Liver (tissue), 9 donors: ENCODE results near the gene GATA5. TPM values are rescaled to one million over a fixed set of nuclear protein-coding genes. Genes with fewer than 3 reads are reported as not detected.

Experiments
- DNase-seq: peaks from one replicate; pipeline ENCODE4 v3.0.0-alpha.2; 2017; ENCODE audit warnings: low spot score
- H3K27ac ChIP-seq, 2 donors: one replicate each; pipeline ENCODE4 v1.7.0; 2013; ENCODE audit warnings: inconsistent platforms in 2 of 2, low read length in 2 of 2, control low read depth in 1 of 2, low read depth in 1 of 2, mild to moderate bottlenecking in 1 of 2
- H3K27me3 ChIP-seq, 4 donors: one replicate each; pipeline versions ENCODE4 v1.6.1 to v1.7.0; 2013; ENCODE audit warnings: low read length in 3 of 4, inconsistent platforms in 1 of 4, mild to moderate bottlenecking in 1 of 4, moderate library complexity in 1 of 4; ENCODE audit not compliant: control insufficient read depth in 4 of 4, insufficient read depth in 4 of 4
- H3K36me3 ChIP-seq, 4 donors: one replicate each; pipeline versions ENCODE4 v1.6.1 to v1.7.0; 2013; ENCODE audit warnings: low read length in 3 of 4, mild to moderate bottlenecking in 3 of 4, low read depth in 1 of 4, moderate library complexity in 1 of 4; ENCODE audit not compliant: control insufficient read depth in 4 of 4, insufficient read depth in 3 of 4
- H3K4me1 ChIP-seq, 4 donors: one replicate each; pipeline versions ENCODE4 v1.6.1 to v1.7.0; 2013; ENCODE audit warnings: low read length in 3 of 4, mild to moderate bottlenecking in 3 of 4, moderate library complexity in 1 of 4; ENCODE audit not compliant: control insufficient read depth in 4 of 4, insufficient read depth in 4 of 4
- H3K4me3 ChIP-seq, 3 donors: one replicate each; pipeline versions ENCODE4 v1.6.1 to v1.7.0; 2013; ENCODE audit warnings: low read length in 3 of 3, control low read depth in 1 of 3, low read depth in 1 of 3, mild to moderate bottlenecking in 1 of 3
- H3K9ac ChIP-seq, 2 donors: one replicate each; pipeline ENCODE4 v1.7.0; 2013; ENCODE audit warnings: low read length in 2 of 2, mild to moderate bottlenecking in 2 of 2, moderate library complexity in 2 of 2, control low read depth in 1 of 2, low read depth in 1 of 2
- H3K9me3 ChIP-seq, 4 donors: one replicate each; pipeline versions ENCODE4 v1.6.1 to v1.7.0; 2013; ENCODE audit warnings: low read length in 3 of 4; ENCODE audit not compliant: control insufficient read depth in 4 of 4
- EGR1 ChIP-seq, 2 donors: IDR thresholded peaks; 2 replicates each; pipeline ENCODE4 v1.6.1; 2016 to 2018; ENCODE audit warnings: antibody characterized with exemption in 2 of 2, low read depth in 2 of 2
- FOXA1 ChIP-seq: IDR thresholded peaks from 2 replicates; pipeline ENCODE4 v1.6.1; 2016; ENCODE audit warnings: antibody characterized with exemption
- GABPA ChIP-seq, 2 donors: IDR thresholded peaks in 1 of 2; conservative IDR thresholded peaks in 1 of 2; 2 replicates each; pipeline ENCODE4 v1.6.1; 2016; ENCODE audit warnings: antibody characterized with exemption in 2 of 2, mild to moderate bottlenecking in 1 of 2, moderate library complexity in 1 of 2
- HNF4G ChIP-seq: IDR thresholded peaks from 2 replicates; pipeline ENCODE4 v1.6.1; 2016; ENCODE audit warnings: antibody characterized with exemption
- JUND ChIP-seq, 2 donors: IDR thresholded peaks; 2 replicates each; pipeline ENCODE4 v1.6.1; 2016; ENCODE audit warnings: antibody characterized with exemption in 2 of 2
- MAX ChIP-seq: IDR thresholded peaks from 2 replicates; pipeline ENCODE4 v1.6.1; 2016; ENCODE audit warnings: antibody characterized with exemption
- NR2F2 ChIP-seq: IDR thresholded peaks from 2 replicates; pipeline ENCODE4 v1.6.1; 2016; ENCODE audit warnings: antibody characterized with exemption
- RXRA ChIP-seq, 2 donors: IDR thresholded peaks; 2 replicates each; pipeline ENCODE4 v1.6.1; 2017 to 2018; ENCODE audit warnings: antibody characterized with exemption in 2 of 2, mild to moderate bottlenecking in 1 of 2
- SP1 ChIP-seq: IDR thresholded peaks from 2 replicates; pipeline ENCODE4 v1.6.1; 2018; ENCODE audit warnings: antibody characterized with exemption, mild to moderate bottlenecking
- WGBS: extraction: QIAGEN DNeasy Blood & Tissue Kit; methylation state at CpG from one replicate; pipeline ENCODE4 v1.1.7; 2013; 5-methylcytosine and 5-hydroxymethylcytosine counted together
- polyA plus RNA-seq, 2 donors: library from polyadenylated mRNA; stranded (reverse) in 1 of 2; unstranded in 1 of 2; fragments of 200-250 nt in 1 of 2; fragments of >200 nt in 1 of 2; fragmentation: Nextera tagmentation in 1 of 2; extraction: Ambion mirVana in 1 of 2; gene quantifications; one replicate each; pipeline versions ENCODE4 v1.2.1 to v1.2.3, GENCODE V29; 2013 to 2015
- total RNA-seq, 2 donors: library from RNA; depleted of rRNA; stranded (reverse); fragments of >200 nt; gene quantifications; one replicate each; pipeline ENCODE4 v1.2.3, GENCODE V29; 2014
- donor health status: healthy.
- donor health status: healthy.
- donor health status: healthy.
- donor health status: healthy.
- donor health status: healthy.

Gene GATA5
- total and polyA plus RNA-seq, 4 donors: 0.25 to 6.1 (median 0.34) TPM

- H3K9me3 ChIP-seq: no peaks in the 10 kb centered on the region
- peaks cover 0 to 3% (median 1%) of the 10 kb centered on the region in 4 donors for H3K27me3 ChIP-seq
- no peaks in the 10 kb centered on the region for H3K4me1 ChIP-seq
- H3K27ac ChIP-seq: no peak overlapping the region
- no peak for DNase-seq
- H3K36me3 ChIP-seq: no peaks in the 10 kb centered on the region
- no peak overlapping the region for H3K9ac ChIP-seq
- 81% methylated on average over 24 of the region's 24 CpGs for WGBS
- H3K4me3 ChIP-seq: no peak overlapping the region
- TF ChIP-seq GABPA (IDR thresholded peaks at IDR 0.05 in 1 of 2, conservative IDR thresholded peaks at IDR 0.05 in 1 of 2) (no peak), HNF4G (no peak), MAX (no peak), JUND (IDR thresholded peaks at IDR 0.05) (no peak), FOXA1 (no peak), NR2F2 (no peak)
These were observed 37.9 kb downstream of the GATA5 start for GRCh38 chr20:62437927-62438326.

GRCh38 chr20:62437496-62437895 lies 38.3 kb downstream of the GATA5 start:
- TF ChIP-seq RXRA (IDR thresholded peaks at IDR 0.05) (peak in 1 of 2 donors; percentile 46), MAX (no peak)
- Histone ChIP-seq H3K27ac (no peak overlapping the region), H3K27me3 (peaks cover 0 to 3% (median 1%) of the 10 kb centered on the region in 4 donors), H3K9ac (no peak overlapping the region), H3K4me3 (no peak overlapping the region), H3K9me3 (no peaks in the 10 kb centered on the region), H3K4me1 (no peaks in the 10 kb centered on the region), H3K36me3 (no peaks in the 10 kb centered on the region)
- WGBS: 69% methylated on average over 12 of the region's 12 CpGs
- DNase-seq: no peak

DNA sequence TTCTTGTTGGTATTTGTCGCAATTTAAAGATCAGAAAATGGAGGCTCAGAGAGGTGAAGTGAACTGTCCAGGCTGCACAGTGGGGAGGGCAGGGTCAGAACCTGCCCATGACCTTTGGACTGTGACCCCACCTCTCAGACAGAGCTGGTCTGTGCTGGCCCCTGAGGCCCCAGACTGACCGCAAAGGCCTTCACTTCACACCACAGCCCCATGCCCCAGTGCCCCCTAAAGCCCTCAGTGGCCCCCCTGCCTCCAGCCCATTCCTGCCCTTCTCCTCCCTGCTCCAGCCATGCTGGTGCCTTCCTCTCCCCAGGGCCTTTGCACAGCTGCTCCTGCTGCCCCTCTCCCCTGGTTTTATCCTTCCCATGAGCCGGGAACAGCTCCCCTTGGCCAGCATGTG lies 39.1 kb downstream of the GATA5 start:
- no peaks in the 10 kb centered on the region for H3K9me3 ChIP-seq
- no peak overlapping the region for H3K27ac ChIP-seq
- H3K9ac ChIP-seq: no peak overlapping the region
- TF ChIP-seq RXRA (IDR thresholded peaks at IDR 0.05) (no peak), SP1 (no peak)
- no peaks in the 10 kb centered on the region for H3K36me3 ChIP-seq
- H3K4me1 ChIP-seq: no peaks in the 10 kb centered on the region
- WGBS: 84% methylated on average over 3 of the region's 3 CpGs
- H3K4me3 ChIP-seq: no peak overlapping the region
- DNase-seq: no peak
- H3K27me3 ChIP-seq: peaks cover 0 to 3% (median 0%) of the 10 kb centered on the region in 4 donors

DNA sequence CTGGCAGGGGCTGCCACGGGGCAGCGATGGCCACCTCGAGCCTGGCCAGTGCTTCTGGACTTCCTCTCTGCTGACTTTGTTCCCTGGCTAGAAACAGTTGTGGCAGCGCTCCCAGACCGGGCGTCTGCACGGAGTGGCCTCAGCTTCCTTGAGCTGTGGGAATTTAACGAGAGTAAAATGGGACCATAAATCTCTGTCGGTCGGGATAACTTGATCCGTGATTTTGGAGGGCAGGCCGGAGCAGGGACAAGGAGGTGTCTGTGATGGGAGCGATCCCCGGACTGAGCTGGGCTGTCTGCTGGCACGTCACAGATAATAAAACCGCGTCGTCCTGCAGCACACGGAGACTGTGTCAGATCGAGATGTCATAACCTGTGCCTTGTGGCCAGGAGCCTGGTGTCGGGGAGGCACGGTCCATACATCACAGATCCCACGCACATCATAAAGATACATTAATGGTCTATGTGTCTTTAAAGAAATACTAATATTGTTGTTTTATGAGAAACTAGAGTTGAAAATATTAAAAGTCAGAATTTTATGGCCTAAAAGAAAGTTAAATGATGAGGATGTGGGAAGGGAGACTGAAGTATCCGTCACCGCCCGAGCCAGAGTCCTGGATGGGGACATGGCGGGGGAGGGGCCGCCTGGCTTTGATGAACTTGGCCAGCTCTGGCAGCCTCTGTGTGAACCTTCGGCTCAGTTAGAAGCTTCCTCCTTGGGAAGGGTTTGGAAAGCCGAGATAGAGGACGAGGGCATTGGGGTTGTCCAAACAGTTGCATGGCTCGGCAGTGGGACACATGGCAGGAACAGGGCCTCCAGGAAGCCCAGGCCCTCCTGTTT lies 41.9 kb downstream of the GATA5 start:
- peak in 1 of 2 donors; percentile 28 for TF ChIP-seq RXRA (IDR thresholded peaks at IDR 0.05)
- TF ChIP-seq EGR1 (IDR thresholded peaks at IDR 0.05; ENCODE audit: low read depth in 2 of 2): no peak

More for the DNA sequence above, 41.9 kb downstream of the GATA5 start:
- WGBS: 49% methylated on average over 32 of the region's 32 CpGs
- Histone ChIP-seq H3K4me3 (no peak overlapping the region), H3K36me3 (no peaks in the 10 kb centered on the region), H3K4me1 (no peaks in the 10 kb centered on the region), H3K27me3 (peaks cover 0 to 3% (median 0%) of the 10 kb centered on the region in 4 donors), H3K9ac (no peak overlapping the region), H3K9me3 (no peaks in the 10 kb centered on the region), H3K27ac (no peak overlapping the region)
- no peak for DNase-seq
